ENCODE measurements around the gene LHX4. TPM values are rescaled to one million over a fixed set of nuclear protein-coding genes. Genes with fewer than 3 reads are reported as not detected.

Gene LHX4
- total and polyA plus RNA-seq, 10 of the 15 experiments (the other 5 are each of a cell fraction or from before 2014, with no cell fraction given) = 0.05 to 0.80 (median 0.32) TPM; not detected in 6

GRCh38 chr1:180291004-180291403 lies 60.9 kb downstream of the LHX4 start:
- DNase-seq (ENCODE audit: low read depth, low spot score) (peak; percentile 48), FAIRE-seq (no peak), ATAC-seq (peak; percentile 85)
- no TSS peak for BruUV-seq (replicated peaks)
- WGBS (ENCODE audit: insufficient coverage, insufficient replicate concordance, low lambda C conversion rate, missing lambda C conversion rate) = 100% methylated on average over 1 of the region's 1 CpG
- H3K36me3 ChIP-seq (ENCODE audit: control insufficient read depth in 2 of 2, insufficient read depth in 2 of 2, low read length in 1 of 2) = peaks cover 0 to 3% of the 10 kb centered on the region in 2 experiments; a peak in 1 of 4 replicates
- ChIA-PET CTCF (interaction anchor here (0.6 to 1.2 kb wide), 2 partner anchors 14 to 1580 kb away, joined by 3 read pairs; no protein-coding TSS in a partner anchor), SMC1A (ENCODE audit: uncharacterized antibody, unreplicated experiment) (interaction anchor here (1.3 to 1.6 kb wide), 3 partner anchors 9 to 138 kb away, joined by 3 to 6 read pairs (median 5); no protein-coding TSS in a partner anchor), RAD21 (ENCODE audit: unreplicated experiment) (interaction anchor here (0.6 kb wide), 1 partner anchor 210 kb away, joined by 3 read pairs; no protein-coding TSS in a partner anchor), POLR2A (no interaction called here)
- intact Hi-C loops (cut with micrococcal nuclease; ENCODE audit: unreplicated experiment) = no loop called here
- H3K4me3 ChIP-seq = no peak overlapping the region
- H3K9ac ChIP-seq (ENCODE audit: control insufficient read depth, insufficient read depth, low read length) = no peak overlapping the region
- H3K79me2 ChIP-seq (ENCODE audit: control insufficient read depth, insufficient read depth, low read length) = no peaks in the 10 kb centered on the region
- H3K27ac ChIP-seq (ENCODE audit: control insufficient read depth, insufficient read depth) = peak overlapping the region; percentile 61
- no peaks in the 10 kb centered on the region; the same call in 2 of the 3 replicates for H3K9me3 ChIP-seq (replicated peaks; ENCODE audit: control insufficient read depth, insufficient read depth, low read length)
- H3K4me1 ChIP-seq (ENCODE audit: control insufficient read depth, insufficient read depth, low read length) = no peaks in the 10 kb centered on the region
- in situ Hi-C loops (cut with MboI) = no loop called here
- H4K20me1 ChIP-seq (ENCODE audit: control insufficient read depth, insufficient read depth) = no peaks in the 10 kb centered on the region
- H3K27me3 ChIP-seq (replicated peaks in 1 of 2; ENCODE audit: control insufficient read depth in 2 of 2, insufficient read depth in 2 of 2, low read length in 1 of 2) = no peaks in the 10 kb centered on the region
- H2AFZ ChIP-seq (ENCODE audit: control insufficient read depth, low read depth, low read length) = no peak overlapping the region
- H3K4me2 ChIP-seq (ENCODE audit: control insufficient read depth, insufficient read depth) = no peak overlapping the region
- no peak for TF ChIP-seq FOS (IDR thresholded peaks at IDR 0.05; ENCODE audit: borderline replicate concordance, extremely low read depth, insufficient read length)
- TF ChIP-seq IRF4 (IDR thresholded peaks at IDR 0.05; ENCODE audit: low read depth, low read length) = peak; percentile 26; the same call in 1 of the 2 replicates
- TF ChIP-seq NFYA (IDR thresholded peaks at IDR 0.05; ENCODE audit: borderline replicate concordance, low read depth, low read length) = no peak
- peak in 1 of 2 experiments; percentile 30; a peak in 1 of 4 replicates for TF ChIP-seq EP300 (IDR thresholded peaks at IDR 0.05; ENCODE audit: borderline replicate concordance in 1 of 2, control insufficient read depth in 1 of 2, low read depth in 2 of 2, low read length in 2 of 2)
- no peak for TF ChIP-seq CHD4 (IDR thresholded peaks at IDR 0.05)
- TF ChIP-seq DPF2 (IDR thresholded peaks at IDR 0.05) = peak; percentile 63
- peak; percentile 93 for TF ChIP-seq BACH1 (IDR thresholded peaks at IDR 0.05; ENCODE audit: borderline replicate concordance)
- TF ChIP-seq ZSCAN29 (IDR thresholded peaks at IDR 0.05) = peak; percentile 46; the same call in 1 of the 2 replicates
- TF ChIP-seq BMI1 (IDR thresholded peaks at IDR 0.05; ENCODE audit: borderline replicate concordance) = 0 out of 2 replicates have a peak, but pooled peaks have one; percentile 31
- TF ChIP-seq KLF5 (IDR thresholded peaks at IDR 0.05; ENCODE audit: partially characterized antibody) = no peak
- no peak for TF ChIP-seq SUZ12 (IDR thresholded peaks at IDR 0.05; ENCODE audit: unreplicated experiment)
- no peak for TF ChIP-seq CEBPB (IDR thresholded peaks at IDR 0.05; ENCODE audit: borderline replicate concordance in 1 of 2, low read depth in 2 of 2, low read length in 2 of 2)
- TF ChIP-seq, protein P1, sequence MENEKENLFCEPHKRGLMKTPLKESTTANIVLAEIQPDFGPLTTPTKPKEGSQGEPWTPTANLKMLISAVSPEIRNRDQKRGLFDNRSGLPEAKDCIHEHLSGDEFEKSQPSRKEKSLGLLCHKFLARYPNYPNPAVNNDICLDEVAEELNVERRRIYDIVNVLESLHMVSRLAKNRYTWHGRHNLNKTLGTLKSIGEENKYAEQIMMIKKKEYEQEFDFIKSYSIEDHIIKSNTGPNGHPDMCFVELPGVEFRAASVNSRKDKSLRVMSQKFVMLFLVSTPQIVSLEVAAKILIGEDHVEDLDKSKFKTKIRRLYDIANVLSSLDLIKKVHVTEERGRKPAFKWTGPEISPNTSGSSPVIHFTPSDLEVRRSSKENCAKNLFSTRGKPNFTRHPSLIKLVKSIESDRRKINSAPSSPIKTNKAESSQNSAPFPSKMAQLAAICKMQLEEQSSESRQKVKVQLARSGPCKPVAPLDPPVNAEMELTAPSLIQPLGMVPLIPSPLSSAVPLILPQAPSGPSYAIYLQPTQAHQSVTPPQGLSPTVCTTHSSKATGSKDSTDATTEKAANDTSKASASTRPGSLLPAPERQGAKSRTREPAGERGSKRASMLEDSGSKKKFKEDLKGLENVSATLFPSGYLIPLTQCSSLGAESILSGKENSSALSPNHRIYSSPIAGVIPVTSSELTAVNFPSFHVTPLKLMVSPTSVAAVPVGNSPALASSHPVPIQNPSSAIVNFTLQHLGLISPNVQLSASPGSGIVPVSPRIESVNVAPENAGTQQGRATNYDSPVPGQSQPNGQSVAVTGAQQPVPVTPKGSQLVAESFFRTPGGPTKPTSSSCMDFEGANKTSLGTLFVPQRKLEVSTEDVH (IDR thresholded peaks at IDR 0.05; ENCODE audit: low read depth, partially characterized antibody) = no peak
- no peak for TF ChIP-seq NFIC (IDR thresholded peaks at IDR 0.05; ENCODE audit: low read depth, low read length)
- TF ChIP-seq GATAD2B (conservative IDR thresholded peaks at IDR 0.05; ENCODE audit: low read depth) = no peak
- peak; percentile 74 for TF ChIP-seq JUNB (IDR thresholded peaks at IDR 0.05)
- TF ChIP-seq SMARCA5 (IDR thresholded peaks at IDR 0.05) = peak; percentile 71
- TF ChIP-seq ATF2 (IDR thresholded peaks at IDR 0.05; ENCODE audit: low read length) = 0 out of 2 replicates have a peak, but pooled peaks have one; percentile 30
- no peak for TF ChIP-seq PKNOX1 (IDR thresholded peaks at IDR 0.05)
- no peak for TF ChIP-seq MTA3 (IDR thresholded peaks at IDR 0.05; ENCODE audit: borderline replicate concordance, low read length)
- TF ChIP-seq TCF12 (IDR thresholded peaks at IDR 0.05; ENCODE audit: low read depth, low read length) = no peak
